HG03571 (cell line): ENCODE data around the gene ANKRD44.

Experiments used
- ATAC-seq: cut with Tn5 transposase; IDR thresholded peaks from one replicate; pipeline ENCODE4 v1.9.1; 2021; ENCODE audit not compliant: unreplicated experiment

Gene ANKRD44

GRCh38 chr2:197185676-197186075 lies 124.9 kb downstream of the ANKRD44 start:
- no peak for ATAC-seq

DNA sequence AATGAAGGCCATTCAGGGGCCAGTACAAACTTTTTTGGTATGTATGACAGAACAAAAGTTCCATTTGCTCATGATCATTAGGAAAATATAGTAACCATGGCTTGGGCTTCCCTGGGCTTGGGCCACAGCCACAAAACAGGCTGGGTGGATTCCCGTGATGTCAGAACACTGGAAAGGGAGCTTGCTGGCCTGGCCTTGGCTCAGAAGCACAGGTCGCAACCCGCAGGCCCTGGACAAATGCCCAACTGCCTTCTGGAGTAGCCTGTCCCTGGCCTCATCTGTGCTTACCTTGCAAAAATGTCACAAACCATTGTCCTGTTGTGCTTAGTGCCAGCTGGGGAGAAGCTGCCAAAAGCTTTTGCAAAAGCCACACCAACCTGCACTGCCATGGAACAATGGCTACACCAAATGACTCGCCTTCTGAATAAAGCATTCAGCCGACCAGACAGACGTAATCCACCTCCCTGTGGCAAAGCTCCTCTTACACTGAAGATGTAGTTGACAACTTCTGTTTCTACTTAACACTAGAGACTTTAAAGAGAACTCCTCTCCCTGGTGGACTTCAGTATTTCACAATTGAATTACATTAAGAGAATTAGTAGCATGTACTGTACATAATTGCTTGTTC lies 125.5 kb downstream of the ANKRD44 start:
- ATAC-seq: no peak

DNA sequence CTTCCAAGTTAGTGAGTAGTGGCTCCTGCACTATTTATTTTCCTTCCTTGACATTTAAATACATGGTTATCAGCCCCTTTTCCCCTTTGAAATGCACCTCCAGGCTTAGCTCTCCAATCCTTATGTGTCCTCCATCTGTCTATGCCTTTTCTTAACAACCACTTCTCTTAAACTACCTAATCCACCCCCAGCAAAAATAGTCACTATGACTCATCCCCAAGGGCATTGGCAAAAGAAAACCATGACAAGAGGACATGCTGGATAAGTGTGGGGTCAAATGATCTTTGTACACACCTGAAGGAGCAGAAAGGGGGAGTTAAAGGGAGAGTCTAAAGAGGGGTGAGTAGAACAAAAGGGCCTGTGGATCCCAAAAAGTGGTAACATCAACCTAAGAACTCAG lies 127.2 kb downstream of the ANKRD44 start:
- ATAC-seq: no peak

GRCh38 chr2:197182668-197183067 lies 127.9 kb downstream of the ANKRD44 start:
- no peak for ATAC-seq

DNA sequence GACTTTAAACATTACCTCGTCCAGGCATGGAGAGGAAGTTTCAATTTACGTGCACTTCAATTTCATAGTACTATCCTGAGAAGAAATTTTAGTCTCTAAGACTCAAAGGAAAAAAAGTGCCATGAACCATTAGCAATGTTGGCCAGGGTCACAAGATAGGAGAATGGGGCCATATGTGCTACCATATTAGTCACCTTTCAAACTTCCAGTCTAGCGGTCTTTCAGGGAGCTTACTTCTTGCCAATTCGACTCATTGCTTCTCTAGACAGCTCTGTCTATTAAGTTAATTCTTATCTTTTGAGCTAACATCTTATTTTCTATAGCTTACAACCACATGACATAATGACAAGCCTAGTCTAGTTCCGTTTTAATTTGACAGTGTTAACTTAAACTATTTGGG lies 129.1 kb downstream of the ANKRD44 start:
- no peak for ATAC-seq

DNA sequence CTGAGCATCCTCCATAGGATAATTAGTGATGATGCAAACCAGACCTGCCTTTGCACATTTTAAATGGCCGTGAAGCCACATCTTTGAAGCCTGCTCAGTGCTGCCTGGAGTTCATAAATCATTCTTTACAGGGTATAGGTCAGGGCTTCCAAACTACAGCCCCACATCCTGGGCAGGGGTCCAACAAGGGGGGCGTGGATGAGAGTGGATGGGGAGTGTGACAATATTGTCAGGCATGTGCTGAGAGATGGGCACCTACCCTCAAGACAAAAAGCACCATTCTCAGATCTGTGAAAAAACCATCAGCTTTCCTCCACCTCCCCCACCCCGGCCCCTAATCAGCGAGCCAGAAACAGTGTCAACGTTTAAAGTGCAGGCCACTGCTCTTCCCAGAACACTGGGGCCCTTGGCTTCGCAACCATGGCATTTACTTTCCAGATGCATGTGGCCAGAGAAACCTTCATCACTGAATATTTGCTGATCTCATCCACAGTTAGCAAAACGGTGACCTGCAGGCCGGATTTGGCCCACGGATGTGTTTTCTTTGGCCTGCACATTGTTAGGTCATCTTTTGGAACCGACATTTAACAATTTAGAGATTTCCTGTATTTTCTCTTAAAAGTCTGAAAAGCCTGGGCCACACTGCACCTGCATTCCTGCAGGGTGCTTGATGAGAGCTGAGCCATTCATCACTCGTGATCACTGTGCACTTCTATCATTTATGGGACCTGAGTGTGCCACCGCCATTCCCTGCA lies 130.7 kb downstream of the ANKRD44 start:
- no peak for ATAC-seq

- ATAC-seq: no peak
Observed at GRCh38 chr2:197176522-197176921, 134.1 kb downstream of the ANKRD44 start.

DNA sequence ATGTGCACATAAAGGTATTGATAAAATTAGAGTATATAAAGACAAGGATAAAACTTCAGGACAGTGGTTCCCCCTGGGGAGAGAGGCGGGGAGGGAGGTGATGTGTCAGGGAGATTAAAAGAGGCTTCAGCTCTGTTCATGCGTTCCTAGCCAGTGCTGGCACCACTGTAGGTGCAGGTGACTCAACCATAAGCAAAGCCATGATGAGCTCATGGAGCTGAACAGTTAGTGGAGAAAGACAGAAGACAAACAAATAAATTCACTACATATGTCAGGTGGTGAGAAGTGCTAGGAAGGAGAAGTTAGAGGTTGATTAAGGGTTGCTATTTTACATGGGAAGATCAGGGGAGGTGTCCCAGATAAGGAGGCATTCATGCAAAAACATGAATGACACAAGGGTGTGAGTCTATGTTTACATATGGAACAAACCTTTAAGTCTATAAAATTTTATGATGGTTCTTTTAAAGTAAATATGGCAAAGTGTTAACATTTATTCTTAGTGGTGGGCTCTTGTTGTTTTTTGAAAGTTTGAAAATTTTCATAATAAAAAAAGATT lies 136.0 kb downstream of the ANKRD44 start:
- ATAC-seq: no peak

- ATAC-seq: no peak
Observed at GRCh38 chr2:197171582-197171981, 139.0 kb downstream of the ANKRD44 start.

GRCh38 chr2:197170208-197170607 lies 140.4 kb downstream of the ANKRD44 start:
- ATAC-seq: no peak

DNA sequence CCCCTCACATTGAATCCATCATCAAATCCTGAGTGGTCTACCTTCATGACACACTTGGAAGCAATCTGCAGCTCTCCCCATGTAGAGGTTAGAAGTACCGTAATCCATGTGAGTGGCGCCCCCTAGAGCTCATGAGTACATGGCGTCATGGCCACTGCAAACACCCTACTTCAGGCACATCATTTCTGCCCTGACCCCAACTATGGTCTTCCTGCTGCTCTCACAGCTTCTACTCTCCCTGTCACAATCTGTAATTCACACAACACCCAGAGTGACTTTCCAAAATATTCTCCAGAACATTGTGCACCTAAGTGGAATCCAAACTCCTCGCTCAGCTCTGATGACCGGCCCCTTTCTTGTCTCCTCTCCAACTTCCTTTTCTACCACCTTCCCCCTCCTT lies 141.9 kb downstream of the ANKRD44 start:
- ATAC-seq: peak; percentile 82

DNA sequence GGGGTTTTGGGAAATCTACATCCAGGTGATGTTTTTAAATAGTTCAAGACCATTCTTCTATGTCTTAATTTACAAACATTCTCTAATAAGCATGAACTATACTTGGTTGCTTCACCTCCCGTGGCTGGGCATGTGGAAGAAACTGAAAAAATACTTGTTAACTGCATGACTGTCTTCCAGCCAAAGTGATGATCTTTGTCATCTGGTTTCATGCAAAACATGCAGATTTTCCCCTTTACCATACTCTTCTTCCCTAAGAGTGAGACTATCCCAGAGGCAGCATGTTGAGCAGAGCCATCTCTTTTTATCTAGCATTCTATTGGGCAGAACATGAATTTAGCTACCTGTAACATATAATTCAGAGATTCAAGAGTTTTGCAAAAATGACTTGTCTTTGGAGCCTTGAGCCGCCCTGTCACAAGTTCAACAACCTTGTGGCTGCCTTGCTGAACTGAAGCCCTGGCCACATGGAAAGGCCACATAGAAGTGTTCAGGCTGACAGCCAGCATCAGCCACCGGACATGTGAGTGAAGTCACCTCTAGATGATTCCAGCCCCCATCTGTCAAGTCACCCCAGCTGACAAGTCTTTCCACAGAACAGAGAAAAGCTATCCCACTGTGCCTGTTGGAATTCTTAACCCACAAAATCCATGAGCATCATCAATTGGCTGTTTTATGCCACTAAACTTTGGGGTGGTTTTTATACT lies 142.8 kb downstream of the ANKRD44 start:
- no peak for ATAC-seq

- ATAC-seq: no peak
Observed at GRCh38 chr2:197165020-197165419, 145.6 kb downstream of the ANKRD44 start.

- no peak for ATAC-seq
Observed at GRCh38 chr2:197164141-197164754, 146.3 kb downstream of the ANKRD44 start.

DNA sequence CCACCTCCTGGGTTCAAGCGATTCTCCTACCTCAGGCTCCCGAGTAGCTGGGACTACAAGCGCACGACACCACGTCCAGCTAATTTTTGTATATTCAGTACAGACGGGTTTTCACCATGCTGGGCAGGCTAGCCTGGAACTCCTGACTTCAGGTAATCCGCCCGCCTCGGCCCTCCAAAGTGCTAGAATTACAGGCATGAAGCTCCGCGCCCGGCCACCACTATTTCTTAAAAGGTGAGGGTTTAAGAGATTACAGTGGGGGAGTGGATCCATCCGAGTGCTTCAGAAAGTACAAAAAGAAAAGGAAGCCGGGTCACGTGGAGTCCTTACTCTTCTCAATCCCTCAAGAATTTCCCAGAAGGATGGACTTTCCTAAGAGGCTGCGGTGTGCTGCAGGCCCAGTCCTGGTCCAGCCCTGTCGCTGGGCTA lies 146.9 kb downstream of the ANKRD44 start:
- ATAC-seq: no peak

DNA sequence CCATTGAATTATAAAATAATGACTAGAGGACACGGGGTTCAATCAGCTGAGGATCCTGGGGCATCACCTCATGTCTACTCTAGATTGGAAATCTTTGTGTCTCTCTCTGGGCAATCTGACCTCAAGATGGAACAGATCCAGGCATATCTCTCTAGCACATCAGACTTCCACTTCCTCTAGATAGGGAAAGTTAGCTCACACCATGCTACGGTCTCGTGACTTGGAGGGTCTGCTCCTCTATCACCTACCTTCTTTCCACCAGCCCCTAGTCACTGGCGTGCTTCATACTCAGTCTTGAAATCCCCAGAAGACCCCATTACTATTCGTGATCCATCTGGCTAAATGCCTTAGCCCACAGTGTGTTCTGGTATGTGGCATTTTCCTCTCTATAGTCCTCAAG lies 148.8 kb downstream of the ANKRD44 start:
- ATAC-seq: no peak

- ATAC-seq: no peak
Observed at GRCh38 chr2:197159661-197160211, 150.8 kb downstream of the ANKRD44 start.

GRCh38 chr2:197158591-197159550 lies 151.7 kb downstream of the ANKRD44 start:
- ATAC-seq: no peak

GRCh38 chr2:197157879-197158537 lies 152.6 kb downstream of the ANKRD44 start:
- no peak for ATAC-seq
